Endothelial cell of umbilical vein (primary cell): ENCODE measurements around the gene ASPHD2. TPM values are rescaled to one million over a fixed set of nuclear protein-coding genes. Genes with fewer than 3 reads are reported as not detected.

Experiments
- BruUV-seq: library from RNA; stranded (reverse); fragments of 400-500 nt; replicated peaks from 2 replicates; lab custom pipeline; 2021; lab: Mats Ljungman, UMichigan
- CTCF ChIA-PET: fragments of 300-600, 350-600 bp; sonication (Branson Sonifier 250); formaldehyde crosslinking; loops from one replicate; lab custom pipeline; 2021; ENCODE audit warnings: antibody characterized with exemption, inconsistent platforms; lab: Charles Lee
- POLR2A ChIA-PET: fragments of 300-600, 350-600 bp; sonication (Branson Sonifier 250); formaldehyde crosslinking; loops from one replicate; lab custom pipeline; 2021; ENCODE audit warnings: antibody characterized with exemption, inconsistent platforms; lab: Charles Lee
- DNase-seq: peaks from one replicate; pipeline ENCODE4 v3.0.0-alpha.2; 2011; ENCODE audit warnings: low read depth, low spot score
- FAIRE-seq: peaks from 2 replicates; lab custom pipeline; 2011; peaks lifted over from hg19 to GRCh38; lab: Jason Lieb, UNC
- H2AFZ ChIP-seq: 2 replicates; pipeline ENCODE4 v1.6.0; 2012; ENCODE audit warnings: low read depth, low read length, control low read depth, inconsistent platforms
- H3K27ac ChIP-seq: 2 replicates; pipeline ENCODE4 v1.5.1; 2011; ENCODE audit warnings: low read depth, mild to moderate bottlenecking, control low read depth, low read length, moderate library complexity; ENCODE audit not compliant: insufficient read depth
- H3K27me3 ChIP-seq, 2 experiments: 2 replicates each; pipeline versions ENCODE4 v1.6.0 to v1.6.1; 2011; ENCODE audit warnings: low read length in 2 of 2, mixed read lengths in 1 of 2; ENCODE audit not compliant: control insufficient read depth in 2 of 2, insufficient read depth in 2 of 2
- H3K36me3 ChIP-seq, 2 experiments: 2 replicates in 1 of 2; 3 replicates in 1 of 2; pipeline ENCODE4 v1.5.1; 2011; ENCODE audit warnings: low read length in 2 of 2, mild to moderate bottlenecking in 1 of 2, moderate library complexity in 1 of 2; ENCODE audit not compliant: control insufficient read depth in 2 of 2, insufficient read depth in 2 of 2; ENCODE audit errors: extremely low read depth in 1 of 2
- H3K4me1 ChIP-seq: 3 replicates; pipeline ENCODE4 v1.5.1; 2011; ENCODE audit warnings: mild to moderate bottlenecking, low read length; ENCODE audit not compliant: control insufficient read depth, insufficient read depth; ENCODE audit errors: extremely low read depth
- H3K4me2 ChIP-seq: 2 replicates; pipeline ENCODE4 v1.6.1; 2011; ENCODE audit warnings: low read length, control low read depth, mixed read lengths; ENCODE audit not compliant: insufficient read depth
- H3K4me3 ChIP-seq, 3 experiments: fragments of 200-600 bp in 1 of 3; sonication (generic), shearing (Covaris generic) in 1 of 3; replicated peaks in 1 of 3; 2 replicates each; pipeline ENCODE4 v1.5.1; 2011 to 2016; ENCODE audit warnings: control low read depth in 3 of 3, low read length in 3 of 3, mild to moderate bottlenecking in 2 of 3, inconsistent platforms in 1 of 3, low read depth in 1 of 3, moderate library complexity in 1 of 3; ENCODE audit not compliant: insufficient read depth in 1 of 3
- H3K79me2 ChIP-seq: 2 replicates; pipeline ENCODE4 v1.6.0; 2012; ENCODE audit warnings: low read length, inconsistent platforms; ENCODE audit not compliant: control insufficient read depth, insufficient read depth
- H3K9ac ChIP-seq: replicated peaks from 2 replicates; pipeline ENCODE3; 2011; ENCODE audit warnings: low read length, control low read depth; ENCODE audit not compliant: insufficient read depth; ENCODE audit errors: extremely low read depth
- H3K9me1 ChIP-seq: replicated peaks from 3 replicates; pipeline ENCODE4 v1.6.0; 2011; ENCODE audit warnings: mild to moderate bottlenecking, low read length; ENCODE audit not compliant: control insufficient read depth, insufficient read depth; ENCODE audit errors: extremely low read depth
- H3K9me3 ChIP-seq: replicated peaks from 2 replicates; pipeline ENCODE4 v1.5.1; 2012; ENCODE audit warnings: low read length, inconsistent platforms; ENCODE audit not compliant: control insufficient read depth, insufficient read depth
- H4K20me1 ChIP-seq: replicated peaks from 2 replicates; pipeline ENCODE3; 2011; ENCODE audit warnings: mild to moderate bottlenecking, low read length; ENCODE audit not compliant: control insufficient read depth, insufficient read depth; ENCODE audit errors: extremely low read depth
- CTCF ChIP-seq, 2 donors: IDR thresholded peaks; 1 replicate in 1 of 2; 2 replicates in 1 of 2; pipeline ENCODE4 v1.5.1; 2011; ENCODE audit warnings: low read length in 2 of 2, mild to moderate bottlenecking in 2 of 2, moderate library complexity in 2 of 2, control low read depth in 1 of 2, inconsistent platforms in 1 of 2, low read depth in 1 of 2; ENCODE audit not compliant: insufficient read depth in 1 of 2; ENCODE audit errors: extremely low read depth in 1 of 2
- EZH2 ChIP-seq: IDR thresholded peaks from 2 replicates; pipeline ENCODE4 v1.6.1; 2012; ENCODE audit warnings: borderline replicate concordance, low read depth, mild to moderate bottlenecking, moderate library complexity, low read length, inconsistent platforms; ENCODE audit not compliant: severe bottlenecking
- FOS ChIP-seq: IDR thresholded peaks from 2 replicates; pipeline ENCODE4 v1.6.1; 2011; ENCODE audit warnings: mild to moderate bottlenecking, low read length, moderate library complexity, borderline replicate concordance; ENCODE audit not compliant: insufficient read depth
- GATA2 ChIP-seq: IDR thresholded peaks from 2 replicates; pipeline ENCODE4 v1.7.0; 2011; ENCODE audit warnings: low read depth, mild to moderate bottlenecking, moderate library complexity, mixed read lengths, low read length; ENCODE audit not compliant: insufficient read length, insufficient read depth
- JUN ChIP-seq: IDR thresholded peaks from 2 replicates; pipeline ENCODE4 v1.6.1; 2011; ENCODE audit warnings: borderline replicate concordance, low read depth; ENCODE audit not compliant: insufficient read length, insufficient read depth
- MAX ChIP-seq: IDR thresholded peaks from 2 replicates; pipeline ENCODE4 v1.6.1; 2011; ENCODE audit not compliant: insufficient read depth, insufficient read length
- MYC ChIP-seq: IDR thresholded peaks from one replicate; pipeline ENCODE4 v1.6.1; 2011; ENCODE audit warnings: mild to moderate bottlenecking, low read depth, low read length
- POLR2A ChIP-seq: IDR thresholded peaks from 2 replicates; pipeline ENCODE4 v1.6.1; 2012; ENCODE audit warnings: low read depth, mild to moderate bottlenecking, control low read depth, low read length
- POLR2AphosphoS5 ChIP-seq: IDR thresholded peaks from 2 replicates; pipeline ENCODE4 v1.6.1; 2012; ENCODE audit warnings: low read depth, mild to moderate bottlenecking, control low read depth, low read length, moderate library complexity; ENCODE audit not compliant: insufficient read depth
- dilution Hi-C: fragments of 300-500 bp; cut with MboI; formaldehyde crosslinking; loops from one replicate; pipeline ENCODE4 v1.15.0; 2019; ENCODE audit warnings: low sequenced_read_pairs; ENCODE audit not compliant: extremely low pct_ligation_motif_present
- intact Hi-C: fragments of 100-400 bp; cut with micrococcal nuclease; formaldehyde crosslinking; loops from one replicate; pipeline ENCODE4 v1.10.0; 2022
- polyA plus RNA-seq, 4 experiments: library from polyadenylated mRNA; depleted of rRNA in 3 of 4; stranded (reverse) in 3 of 4; unstranded in 1 of 4; fragments of >200 nt; gene quantifications; 2 replicates each; pipeline versions ENCODE4 v1.2.1 to v1.2.3, GENCODE V29; 2011 to 2012; ENCODE audit warnings: missing spikeins in 1 of 4
- total RNA-seq: library from RNA; stranded (reverse); gene quantifications from 2 replicates; pipeline ENCODE4 v1.2.3, GENCODE V29; 2021

The ASPHD2 gene
- total and polyA plus RNA-seq, 2 donors (not counting 3 experiments of a cell fraction or from before 2014, with no cell fraction given), result 4.8 to 5.5 TPM

- H3K9me3 ChIP-seq, result no peaks in the 10 kb centered on the region
- no peaks in the 10 kb centered on the region for H3K9me1 ChIP-seq
- H2AFZ ChIP-seq, result no peak overlapping the region
- TF ChIP-seq FOS, result no peak
- no peaks in the 10 kb centered on the region for H3K79me2 ChIP-seq
- no peak overlapping the region for H3K9ac ChIP-seq
- no peak overlapping the region for H3K4me2 ChIP-seq
- ChIA-PET POLR2A (no interaction called here), CTCF (interaction anchor here (1.5 kb wide), 1 partner anchor 24 kb away, joined by 3 read pairs; no protein-coding TSS in a partner anchor)
- FAIRE-seq (no peak), DNase-seq (no peak)
- H3K27ac ChIP-seq, result no peak overlapping the region
- peaks cover 0 to under 1% of the 10 kb centered on the region in 2 experiments for H3K36me3 ChIP-seq
- no peaks in the 10 kb centered on the region for H4K20me1 ChIP-seq
- dilution Hi-C loops (no loop called here), intact Hi-C loops (no loop called here)
- no peaks in the 10 kb centered on the region for H3K27me3 ChIP-seq
- no TSS peak for BruUV-seq
- no peaks in the 10 kb centered on the region for H3K4me1 ChIP-seq
- H3K4me3 ChIP-seq, result no peak overlapping the region
These were observed 10.5 kb downstream of the ASPHD2 start for GRCh38 chr22:26439559-26439958.

GRCh38 chr22:26442086-26442756 is 13.2 kb downstream of the ASPHD2 start:
- H3K9ac ChIP-seq, result no peak overlapping the region
- H3K27me3 ChIP-seq, result no peaks in the 10 kb centered on the region
- dilution Hi-C loops, result no loop called here
- H3K4me3 ChIP-seq, result no peak overlapping the region
- no peaks in the 10 kb centered on the region for H4K20me1 ChIP-seq
- no peaks in the 10 kb centered on the region for H3K79me2 ChIP-seq
- intact Hi-C loops, result no loop called here
- TF ChIP-seq MYC (no peak), GATA2 (no peak), CTCF (IDR thresholded peaks at IDR 0.05; ENCODE audit: extremely low read depth in 1 of 2, insufficient read depth in 1 of 2, low read depth in 1 of 2, low read length in 2 of 2) (no peak), JUN (no peak), POLR2AphosphoS5 (no peak), EZH2 (no peak), POLR2A (no peak), FOS (no peak), MAX (no peak)
- POLR2A ChIA-PET, result no interaction called here
- no peak overlapping the region for H3K4me2 ChIP-seq
- H3K9me3 ChIP-seq, result no peaks in the 10 kb centered on the region
- no peaks in the 10 kb centered on the region for H3K36me3 ChIP-seq
- H3K27ac ChIP-seq, result no peak overlapping the region
- no peaks in the 10 kb centered on the region for H3K9me1 ChIP-seq
- no peak overlapping the region for H2AFZ ChIP-seq
- H3K4me1 ChIP-seq, result no peaks in the 10 kb centered on the region
- DNase-seq, result no peak
- no TSS peak for BruUV-seq
- no peak for FAIRE-seq
- CTCF ChIA-PET, result interaction anchor here (0.6 to 1.8 kb wide), 4 partner anchors 19 to 1263 kb away, joined by 3 to 6 read pairs (median 3); no protein-coding TSS in a partner anchor
